AG08396 (cell line): ENCODE measurements around the gene HOXA9.

Source experiments
- DNase-seq: peaks from one replicate; pipeline ENCODE4 v3.0.0; 2012; ENCODE audit warnings: low spot score, mixed read lengths

HOXA9 gene

GRCh38 chr7:27176524-27176845 lies 11.1 kb upstream of the HOXA9 start:
- DNase-seq: no peak

- no peak for DNase-seq
These were observed 10.5 kb upstream of the HOXA9 start for GRCh38 chr7:27175626-27176523.

- DNase-seq: no peak
These were observed 9.7 kb upstream of the HOXA9 start for GRCh38 chr7:27174874-27175625.

GRCh38 chr7:27173956-27174873 lies 8.9 kb upstream of the HOXA9 start, which contains the start of gene HOXA10:
Gene HOXA10 (minus strand): TSS chr7:27174320. CDS start chr7:27174306, 14 bp downstream.
- DNase-seq: no peak

- DNase-seq: no peak
These were observed 8.2 kb upstream of the HOXA9 start for GRCh38 chr7:27173511-27173955.

GRCh38 chr7:27172823-27173510 lies 7.6 kb upstream of the HOXA9 start:
- DNase-seq: peak; percentile 63

GRCh38 chr7:27172315-27172774 lies 7.0 kb upstream of the HOXA9 start:
- DNase-seq: no peak

GRCh38 chr7:27171637-27172314 lies 6.4 kb upstream of the HOXA9 start:
- DNase-seq: no peak

GRCh38 chr7:27171325-27171636 lies 5.9 kb upstream of the HOXA9 start:
- no peak for DNase-seq

GRCh38 chr7:27170426-27171324 lies 5.3 kb upstream of the HOXA9 start:
- no peak for DNase-seq

GRCh38 chr7:27169658-27170425 lies 4.5 kb upstream of the HOXA9 start:
- no peak for DNase-seq

GRCh38 chr7:27168265-27168947 lies 3.1 kb upstream of the HOXA9 start:
- no peak for DNase-seq

- DNase-seq: no peak
These were observed 2.6 kb upstream of the HOXA9 start for GRCh38 chr7:27167916-27168264.

GRCh38 chr7:27166531-27167505 lies 1.5 kb upstream of the HOXA9 start:
- DNase-seq: no peak

- no peak for DNase-seq
These were observed 726 bp upstream of the HOXA9 start for GRCh38 chr7:27165996-27166530.

- no peak for DNase-seq
These were observed 809 bp downstream of the HOXA9 start for GRCh38 chr7:27164367-27165088.

GRCh38 chr7:27164045-27164366 lies 1.3 kb downstream of the HOXA9 start:
- DNase-seq: no peak
